HG02610 (cell line): ENCODE results near the gene TMEM167A.
A peak's percentile ranks its signal among the peaks of the same experiment; 100 is the strongest.

ENCODE experiments used
- ATAC-seq: cut with Tn5 transposase; IDR thresholded peaks from one replicate; pipeline ENCODE4 v1.9.1; 2021; ENCODE audit warnings: mild to moderate bottlenecking, moderate library complexity; ENCODE audit not compliant: unreplicated experiment

TMEM167A gene

GRCh38 chr5:83036991-83037575, 40.1 kb downstream of the TMEM167A start:
- ATAC-seq, result no peak

- ATAC-seq, result no peak
Measured at GRCh38 chr5:83035373-83036100, 41.7 kb downstream of the TMEM167A start.

- ATAC-seq, result no peak
Measured at GRCh38 chr5:83034528-83035207, 42.5 kb downstream of the TMEM167A start.

- ATAC-seq, result no peak
Measured at GRCh38 chr5:83034036-83034435, 43.2 kb downstream of the TMEM167A start.

- no peak for ATAC-seq
Measured at GRCh38 chr5:83031381-83031780, 45.8 kb downstream of the TMEM167A start.

- no peak for ATAC-seq
Measured at GRCh38 chr5:83029912-83030311, 47.3 kb downstream of the TMEM167A start.

DNA sequence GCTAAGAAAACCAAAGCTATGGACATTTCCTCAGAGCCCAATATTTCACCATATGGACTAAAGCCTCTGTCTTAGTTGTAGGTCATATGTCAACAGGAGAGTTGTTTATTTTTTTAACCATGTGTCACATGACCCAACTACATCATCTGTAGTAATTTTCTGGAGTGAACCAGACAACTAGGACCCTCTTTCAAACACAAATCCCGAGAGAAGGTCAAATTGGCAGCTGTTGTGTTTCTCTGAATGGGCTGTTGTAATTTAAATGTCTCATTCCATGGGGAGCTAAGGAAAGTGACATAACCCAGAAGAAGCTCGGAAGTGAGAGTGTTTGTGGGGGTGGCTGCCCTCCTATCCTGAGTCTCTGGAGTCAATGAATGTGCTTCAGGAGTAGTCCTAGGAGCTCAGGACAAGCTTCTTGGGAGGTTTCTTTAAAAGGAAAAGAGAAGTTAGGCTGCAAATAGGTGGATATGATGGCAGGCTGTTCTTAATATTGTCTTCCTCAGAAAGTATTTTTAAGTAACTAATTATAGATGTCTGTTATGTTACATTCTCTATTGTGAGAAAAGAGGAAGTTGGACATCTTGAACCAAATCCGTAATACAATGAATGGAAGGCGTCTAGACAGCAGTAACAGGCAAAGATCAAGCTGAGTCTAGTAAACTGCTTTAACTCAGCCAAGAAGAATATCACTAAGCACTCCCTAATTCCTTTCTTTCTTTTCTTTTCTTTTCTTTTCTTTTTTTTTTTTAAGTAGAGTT, 50.1 kb downstream of the TMEM167A start:
- peak; percentile 86 for ATAC-seq

GRCh38 chr5:83026516-83026915, 50.7 kb downstream of the TMEM167A start:
- ATAC-seq, result peak; percentile 81

DNA sequence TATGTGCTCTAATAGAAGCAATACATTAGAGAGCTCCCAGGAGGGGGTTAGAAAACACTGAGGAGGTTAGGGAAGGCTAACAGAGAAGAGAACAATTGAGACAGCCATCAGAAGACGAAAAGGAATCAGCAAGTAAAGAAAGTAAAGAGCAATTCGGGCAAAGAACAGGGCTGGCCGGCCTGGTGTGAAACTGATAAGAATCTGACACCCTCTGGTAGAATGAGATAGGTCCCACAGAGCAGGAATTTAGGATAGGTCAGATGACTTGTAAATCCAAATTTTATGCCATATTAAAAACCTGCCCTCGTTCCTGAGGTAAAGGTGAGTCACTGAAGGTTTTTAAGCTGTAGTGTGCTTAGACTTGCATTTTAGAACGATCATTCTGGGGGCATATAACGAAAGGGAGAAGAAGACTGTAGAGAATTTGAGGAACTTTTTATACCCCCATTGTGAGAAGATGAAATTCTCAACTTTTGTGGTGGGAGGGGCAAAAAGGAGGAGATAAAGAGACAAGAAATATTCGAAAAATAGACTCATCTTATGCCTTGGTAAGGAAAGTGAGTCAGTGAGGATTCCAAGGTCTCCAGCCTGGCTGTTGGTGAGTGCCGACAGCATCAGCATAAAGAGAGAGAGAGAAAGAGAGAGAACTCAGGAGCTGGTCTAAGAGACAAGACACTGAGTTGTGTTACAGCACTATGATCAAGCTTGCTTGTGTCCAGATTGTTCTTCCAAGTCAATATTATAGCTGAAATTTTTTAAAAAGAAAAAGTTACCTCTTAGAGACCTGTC, 51.3 kb downstream of the TMEM167A start:
- ATAC-seq, result no peak

GRCh38 chr5:83022334-83022733, 54.9 kb downstream of the TMEM167A start:
- no peak for ATAC-seq

GRCh38 chr5:83015676-83016075, 61.5 kb downstream of the TMEM167A start:
- ATAC-seq, result no peak

DNA sequence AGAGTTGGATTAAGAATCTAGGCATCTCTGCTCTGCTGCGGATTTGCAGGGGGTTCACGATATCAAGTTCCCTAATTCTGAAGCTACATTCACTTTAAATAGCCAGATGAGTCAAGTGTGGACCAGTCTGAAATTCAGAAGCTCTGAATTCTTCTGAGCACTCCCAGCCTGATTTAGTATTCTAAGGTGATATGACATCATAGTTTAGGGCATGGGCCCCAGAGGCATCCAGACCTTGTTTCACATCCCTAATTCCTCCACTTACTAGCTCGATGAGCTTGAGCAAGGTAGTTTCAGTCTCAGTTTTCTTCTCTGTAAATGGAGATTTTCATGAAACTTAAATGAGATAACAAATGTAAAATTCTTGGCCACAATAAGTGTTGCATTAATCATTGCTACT, 65.2 kb downstream of the TMEM167A start:
- ATAC-seq, result peak; percentile 99

- ATAC-seq, result no peak
Measured at GRCh38 chr5:83009408-83009807, 67.8 kb downstream of the TMEM167A start.

GRCh38 chr5:83007755-83008154, 69.4 kb downstream of the TMEM167A start:
- ATAC-seq, result no peak

DNA sequence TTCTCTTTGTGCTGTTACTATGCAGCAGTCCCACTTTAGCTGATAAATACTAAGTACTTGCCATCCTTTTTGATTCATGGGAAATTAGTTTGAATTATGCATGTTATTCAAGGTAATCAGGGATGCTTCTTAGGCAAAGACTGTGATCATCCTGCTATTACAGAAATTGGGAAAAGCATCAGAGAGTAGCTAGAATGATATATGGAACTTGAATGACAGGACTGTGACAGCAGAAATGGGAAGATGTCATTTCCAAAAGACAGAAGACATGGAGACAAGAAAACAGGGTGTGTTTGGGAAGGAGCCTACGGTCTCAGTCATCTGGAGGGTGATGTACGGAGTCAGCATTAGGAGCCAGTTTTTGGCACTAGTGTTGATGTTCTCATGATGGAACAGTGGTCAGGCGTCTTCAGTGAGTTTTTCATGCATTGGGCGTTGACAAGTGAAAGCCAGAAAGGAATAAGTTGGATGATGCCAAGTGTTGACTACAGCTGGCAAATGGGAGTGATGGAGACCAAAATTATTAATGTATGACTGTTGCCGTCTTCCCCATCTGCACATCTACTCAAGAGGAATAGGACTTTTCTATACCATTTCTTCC, 70.4 kb downstream of the TMEM167A start:
- no peak for ATAC-seq

- no peak for ATAC-seq
Measured at GRCh38 chr5:83003791-83004190, 73.4 kb downstream of the TMEM167A start.
